Measurements from ENCODE around the gene ADAMTSL1. TPM values are rescaled to one million over a fixed set of nuclear protein-coding genes. Genes with fewer than 3 reads are reported as not detected.

The ADAMTSL1 gene
- total and polyA plus RNA-seq, 2 of the 8 experiments (the other 6 are each of a cell fraction or from before 2014, with no cell fraction given) = 0.84 to 1.1 TPM

- Histone ChIP-seq H2BK12ac (ENCODE audit: low read depth, low read length) (no peak overlapping the region), H2AFZ (ENCODE audit: low read length) (no peak overlapping the region), H3K4me1 (replicated peaks in 1 of 4; ENCODE audit: control insufficient read depth in 3 of 4, insufficient read depth in 4 of 4, low read length in 3 of 4) (no peaks in the 10 kb centered on the region), H2BK120ac (replicated peaks; ENCODE audit: low read depth, low read length) (no peak overlapping the region), H2BK5ac (ENCODE audit: low read depth, low read length) (no peak overlapping the region), H3K14ac (ENCODE audit: insufficient read length) (no peak overlapping the region), H3K27me3 (replicated peaks in 1 of 4; ENCODE audit: control insufficient read depth in 3 of 4, extremely low read depth in 1 of 4, insufficient read depth in 3 of 4, low read length in 3 of 4) (no peaks in the 10 kb centered on the region), H3K18ac (ENCODE audit: extremely low read depth, low read length) (no peak overlapping the region), H3K23me2 (ENCODE audit: low read depth, low read length) (no peaks in the 10 kb centered on the region), H3K27ac (ENCODE audit: low read depth, low read length) (no peak overlapping the region), H3K9me3 (ENCODE audit: insufficient read depth in 2 of 2, low read depth in 1 of 2, low read length in 1 of 2) (no peaks in the 10 kb centered on the region), H3K79me1 (ENCODE audit: low read depth, low read length) (no peaks in the 10 kb centered on the region), H3K9ac (replicated peaks in 1 of 4; ENCODE audit: extremely low read depth in 1 of 4, low read depth in 3 of 4, low read length in 3 of 4) (no peak overlapping the region), H3K4ac (replicated peaks; ENCODE audit: insufficient read length, low read depth, low read length) (no peak overlapping the region), H3K56ac (replicated peaks; ENCODE audit: insufficient read length, low read depth, low read length) (no peak overlapping the region), H4K8ac (ENCODE audit: extremely low read depth, insufficient read depth, low read length) (no peak overlapping the region), H4K91ac (replicated peaks; ENCODE audit: insufficient read length, low read length) (no peak overlapping the region), H2BK20ac (ENCODE audit: low read length) (no peak overlapping the region), H2BK15ac (ENCODE audit: low read length) (no peak overlapping the region), H3K4me2 (ENCODE audit: insufficient read depth in 1 of 2, low read depth in 2 of 2, low read length in 2 of 2) (no peak overlapping the region), H3K4me3 (ENCODE audit: extremely low read depth in 1 of 4, insufficient read depth in 2 of 4, low read depth in 3 of 4, low read length in 4 of 4) (no peak overlapping the region), H3K23ac (ENCODE audit: insufficient read length) (no peak overlapping the region), H3K79me2 (ENCODE audit: control insufficient read depth in 1 of 2, insufficient read depth in 2 of 2, low read length in 2 of 2) (no peaks in the 10 kb centered on the region), H3K36me3 (ENCODE audit: control insufficient read depth in 2 of 4, insufficient read depth in 4 of 4, low read length in 3 of 4) (no peaks in the 10 kb centered on the region), H4K20me1 (replicated peaks in 1 of 2; ENCODE audit: control insufficient read depth in 1 of 2, insufficient read depth in 2 of 2, low read length in 2 of 2) (no peaks in the 10 kb centered on the region), H4K5ac (ENCODE audit: insufficient read length, low read depth, low read length) (no peak overlapping the region), H2AK5ac (ENCODE audit: low read depth, low read length) (no peak overlapping the region)
- WGBS, 2 experiments (ENCODE audit: extremely low coverage in 1 of 2, insufficient coverage in 1 of 2, insufficient read length in 1 of 2, insufficient replicate concordance in 2 of 2, low coverage in 1 of 2, low lambda C conversion rate in 2 of 2, missing lambda C conversion rate in 1 of 2) = 93% methylated on average over 5 of the region's 5 CpGs; no CpG with 5 or more reads in 1 of the 2 experiments
- DNase-seq (ENCODE audit: low read depth in 1 of 2, low spot score in 2 of 2) = no peak
- ChIA-PET CTCF (ENCODE audit: partially characterized antibody) (interaction anchor here (1.0 kb wide), 1 partner anchor 11 kb away, joined by 3 read pairs; no protein-coding TSS in a partner anchor), POLR2A (ENCODE audit: partially characterized antibody) (no interaction called here)
- TF ChIP-seq SP4 (IDR thresholded peaks at IDR 0.05; ENCODE audit: low read length) (no peak), RAD21 (IDR thresholded peaks at IDR 0.05 in 1 of 2, conservative IDR thresholded peaks at IDR 0.05 in 1 of 2; ENCODE audit: low read depth in 2 of 2, low read length in 2 of 2) (no peak), ATF2 (IDR thresholded peaks at IDR 0.05; ENCODE audit: low read length) (no peak), SP1 (IDR thresholded peaks at IDR 0.05; ENCODE audit: low read depth, low read length) (no peak), TBP (IDR thresholded peaks at IDR 0.05; ENCODE audit: low read depth, low read length) (no peak), ASH2L (IDR thresholded peaks at IDR 0.05; ENCODE audit: low read length) (no peak), CTBP2 (IDR thresholded peaks at IDR 0.05; ENCODE audit: borderline replicate concordance, insufficient read depth, insufficient read length, low read length) (no peak), E2F6 (IDR thresholded peaks at IDR 0.05) (no peak), POU5F1 (IDR thresholded peaks at IDR 0.05; ENCODE audit: low read depth, low read length) (no peak), SIX5 (IDR thresholded peaks at IDR 0.05; ENCODE audit: low read depth, low read length) (no peak), KDM4A (IDR thresholded peaks at IDR 0.05; ENCODE audit: low read depth, low read length, severe bottlenecking) (no peak)
- no peak for FAIRE-seq
Measured at GRCh38 chr9:18543406-18544192, 69.6 kb downstream of the ADAMTSL1 start.

Data from H1 (cell line).